Posterior vena cava (tissue), 2 donors: Measurements from ENCODE around the gene C3orf20. TPM values are rescaled to one million over a fixed set of nuclear protein-coding genes. Genes with fewer than 3 reads are reported as not detected.
A peak's percentile ranks its signal among the peaks of the same experiment; 100 is the strongest.

Experiments used
- DNase-seq: peaks from one replicate; pipeline ENCODE4 v3.0.0-alpha.2; 2020; ENCODE audit warnings: low spot score
- intact Hi-C, 2 donors: fragments of 100-400 bp; cut with DNase I; formaldehyde crosslinking; loops; one replicate each; pipeline versions ENCODE4 v1.14.1 to v1.14.2; 2022 to 2023
- total RNA-seq, 2 donors: library from RNA; stranded (reverse); fragmentation: NEBNext Ultra II Directional; extraction: Animal tissue kit (Norgen Biotek cat#: 25700); gene quantifications; one replicate each; pipeline ENCODE4 v1.2.1, GENCODE V29; 2021
- donor health status: DM: yes; HTN: yes; CAD: no.
- donor health status: DM: yes; HTN: yes; CAD: no.

The C3orf20 gene
- total RNA-seq, 2 donors from 2014 or later = 0.10 TPM; not detected in 1

- intact Hi-C loops = no loop called here
- peak; percentile 8 for DNase-seq
These were observed 112.7 kb downstream of the C3orf20 start for GRCh38 chr3:14787630-14788029.

GRCh38 chr3:14788644-14789043 is 113.7 kb downstream of the C3orf20 start:
- peak; percentile 42 for DNase-seq
- intact Hi-C loops = no loop called here

GRCh38 chr3:14789221-14789620 is 114.3 kb downstream of the C3orf20 start:
- intact Hi-C loops = no loop called here
- peak; percentile 15 for DNase-seq

GRCh38 chr3:14789640-14790285 is 114.8 kb downstream of the C3orf20 start:
- DNase-seq = peak; percentile 48

GRCh38 chr3:14791343-14791945 is 116.5 kb downstream of the C3orf20 start:
- peak; percentile 87 for DNase-seq
- intact Hi-C loops = loop anchor here (5.0 to 10.0 kb wide), 2 partner anchors 123 to 131 kb away; no protein-coding TSS in a partner anchor

More at GRCh38 chr3:14789640-14790285, 114.8 kb downstream of the C3orf20 start:
- intact Hi-C loops = loop anchor here (5.0 to 10.0 kb wide), 2 partner anchors 125 to 133 kb away; no protein-coding TSS in a partner anchor

GRCh38 chr3:14792691-14793121 is 117.8 kb downstream of the C3orf20 start:
- intact Hi-C loops = loop anchor here (5.0 to 10.0 kb wide), 2 partner anchors 122 to 130 kb away; no protein-coding TSS in a partner anchor
- DNase-seq = peak; percentile 69

- intact Hi-C loops = loop anchor here (5.0 to 10.0 kb wide), 2 partner anchors 122 to 129 kb away; no protein-coding TSS in a partner anchor
- DNase-seq = peak; percentile 87
These were observed 118.4 kb downstream of the C3orf20 start for GRCh38 chr3:14793126-14793857.

- intact Hi-C loops = loop anchor here (5.0 to 10.0 kb wide), 2 partner anchors 121 to 128 kb away; no protein-coding TSS in a partner anchor
- no peak for DNase-seq
These were observed 118.9 kb downstream of the C3orf20 start for GRCh38 chr3:14793858-14794234.

- DNase-seq = peak; percentile 8
- intact Hi-C loops = loop anchor here (5.0 to 10.0 kb wide), 2 partner anchors 120 to 128 kb away; no protein-coding TSS in a partner anchor
These were observed 119.5 kb downstream of the C3orf20 start for GRCh38 chr3:14794435-14794834.

GRCh38 chr3:14795996-14796395 is 121.1 kb downstream of the C3orf20 start:
- peak; percentile 44 for DNase-seq
- intact Hi-C loops = loop anchor here in 1 of 2 donors (10.0 kb wide), 1 partner anchor 119 kb away; no protein-coding TSS in a partner anchor

- intact Hi-C loops = loop anchor here in 1 of 2 donors (10.0 kb wide), 1 partner anchor 118 kb away; no protein-coding TSS in a partner anchor
- DNase-seq = peak; percentile 29
These were observed 121.6 kb downstream of the C3orf20 start for GRCh38 chr3:14796403-14797077.

GRCh38 chr3:14797731-14798130 is 122.8 kb downstream of the C3orf20 start:
- intact Hi-C loops = loop anchor here in 1 of 2 donors (10.0 kb wide), 1 partner anchor 117 kb away; no protein-coding TSS in a partner anchor
- DNase-seq = peak; percentile 47

- intact Hi-C loops = loop anchor here in 1 of 2 donors (10.0 kb wide), 1 partner anchor 117 kb away; no protein-coding TSS in a partner anchor
- peak; percentile 10 for DNase-seq
These were observed 123.3 kb downstream of the C3orf20 start for GRCh38 chr3:14798231-14798630.

GRCh38 chr3:14799146-14799545 is 124.2 kb downstream of the C3orf20 start:
- no peak for DNase-seq
- intact Hi-C loops = loop anchor here in 1 of 2 donors (10.0 kb wide), 1 partner anchor 116 kb away; no protein-coding TSS in a partner anchor

- DNase-seq = peak; percentile 47
- intact Hi-C loops = no loop called here
These were observed 126.1 kb downstream of the C3orf20 start for GRCh38 chr3:14801031-14801430.

GRCh38 chr3:14801668-14802380 is 126.9 kb downstream of the C3orf20 start:
- intact Hi-C loops = no loop called here
- DNase-seq = peak; percentile 49

GRCh38 chr3:14802381-14802731 is 127.4 kb downstream of the C3orf20 start:
- no peak for DNase-seq
- intact Hi-C loops = no loop called here
